Psoas muscle (tissue), 8 donors: Measurements from ENCODE around the gene PFN2. TPM values are rescaled to one million over a fixed set of nuclear protein-coding genes. Genes with fewer than 3 reads are reported as not detected.

Source experiments
- ATAC-seq, 4 donors: fragments of 200-7000 bp; cut with Tn5 transposase; one replicate each; pipeline ENCODE4 v1.9.1; 2020; ENCODE audit warnings: moderate library complexity in 3 of 4, mild to moderate bottlenecking in 2 of 4
- DNase-seq, 2 donors: peaks; one replicate each; pipeline ENCODE4 v3.0.0-alpha.2; 2020
- H3K27ac ChIP-seq: fragments of 200-600 bp; one replicate; pipeline ENCODE4 v1.8.0; 2022
- H3K27me3 ChIP-seq, 3 donors: fragments of 200-600 bp in 1 of 3; one replicate each; pipeline versions ENCODE4 v1.6.1 to v1.8.0; 2013 to 2022; ENCODE audit warnings: low read length in 2 of 3, mild to moderate bottlenecking in 2 of 3, moderate library complexity in 1 of 3; ENCODE audit not compliant: insufficient read depth in 3 of 3
- H3K36me3 ChIP-seq, 2 donors: fragments of 200-600 bp in 1 of 2; one replicate each; pipeline versions ENCODE4 v1.6.1 to v1.8.0; 2013 to 2022; ENCODE audit warnings: low read depth in 1 of 2, mild to moderate bottlenecking in 1 of 2, moderate library complexity in 1 of 2; ENCODE audit not compliant: insufficient read depth in 1 of 2
- H3K4me1 ChIP-seq: fragments of 200-600 bp; one replicate; pipeline ENCODE4 v1.8.0; 2022
- H3K4me3 ChIP-seq: fragments of 200-600 bp; one replicate; pipeline ENCODE4 v1.8.0; 2022; ENCODE audit warnings: mild to moderate bottlenecking
- H3K9me3 ChIP-seq: fragments of 200-600 bp; one replicate; pipeline ENCODE4 v1.8.0; 2022
- WGBS, 3 donors: extraction: QIAGEN DNeasy Blood & Tissue Kit; methylation state at CpG; one replicate each; pipeline versions ENCODE4 v1.1.6 to v1.1.7; 2013; 5-methylcytosine and 5-hydroxymethylcytosine counted together
- intact Hi-C, 2 donors: fragments of 100-400 bp; cut with DNase I; formaldehyde crosslinking; loops; one replicate each; pipeline versions ENCODE4 v1.11.0 to v1.14.2; 2022
- polyA plus RNA-seq, 3 donors: library from polyadenylated mRNA; stranded (reverse); fragments of 200-250 nt; gene quantifications; one replicate each; pipeline ENCODE4 v1.2.3, GENCODE V29; 2013
- total RNA-seq, 4 donors: library from RNA; stranded (reverse); fragmentation: NEBNext Ultra II Directional in 2 of 4; extraction: Animal tissue kit (Norgen Biotek cat#: 25700) in 2 of 4; gene quantifications; one replicate each; pipeline versions ENCODE4 v1.2.1 to v1.2.4, GENCODE V29; 2021 to 2023
- TF ChIP-seq, protein P1 (sequence below): fragments of 200-600 bp; IDR thresholded peaks from one replicate; pipeline ENCODE4 v1.8.0; 2022; ENCODE audit warnings: antibody characterized with exemption
- donor health status: healthy with polysubstance abuse.
- donor health status: DM: no; HTN: no; CAD: no; lungs with moderate emphysema.
- donor health status: Bipolar disorder and iron deficiency.
- donor health status: healthy.
- donor health status: DM: yes; HTN: yes; CAD: no.
- donor health status: DM: no; HTN: no; CAD: no.
- donor health status: DM: no; HTN: no; CAD: no.
- donor health status: DM: yes; HTN: yes; CAD: no.

The PFN2 gene
- total and polyA plus RNA-seq, 7 donors, result 167 to 363 (median 309) TPM

DNA sequence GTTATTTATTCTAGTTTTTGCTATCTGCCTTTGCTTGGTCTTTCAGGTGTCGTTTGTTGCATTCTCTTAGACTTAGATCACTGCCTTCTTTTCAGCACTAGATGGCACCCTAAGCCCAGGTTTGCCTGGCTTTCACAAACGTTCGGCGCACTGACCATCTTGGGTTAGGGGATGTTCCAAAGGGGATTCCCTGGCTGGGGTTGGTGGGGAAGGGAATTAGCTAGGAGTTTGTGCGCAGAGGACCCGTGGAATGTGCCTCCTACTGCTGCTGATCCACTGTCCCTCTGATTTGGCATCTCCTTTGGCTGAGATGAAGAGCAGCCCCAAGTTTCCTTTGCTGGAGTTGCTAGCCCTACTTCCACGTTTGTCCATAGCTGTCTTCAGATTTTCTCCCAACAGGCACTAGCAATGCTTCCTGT lies 33.9 kb downstream of the PFN2 start:
- H3K27me3 ChIP-seq, result no peaks in the 10 kb centered on the region
- no peaks in the 10 kb centered on the region for H3K36me3 ChIP-seq
- WGBS, 3 donors, result 14 to 28% (median 23%) methylated on average over 7 of the region's 7 CpGs
- no peak overlapping the region for H3K27ac ChIP-seq
- DNase-seq (no peak), ATAC-seq (peak; percentile 81 to 88 (median 86))
- H3K4me3 ChIP-seq, result peak overlapping the region; percentile 31
- H3K4me1 ChIP-seq, result peaks cover 8% of the 10 kb centered on the region
- no peaks in the 10 kb centered on the region for H3K9me3 ChIP-seq
- intact Hi-C loops, result loop anchor here (2.0 to 10.0 kb wide), 3 partner anchors 284 to 558 kb away; no protein-coding TSS in a partner anchor
- TF ChIP-seq, protein P1, sequence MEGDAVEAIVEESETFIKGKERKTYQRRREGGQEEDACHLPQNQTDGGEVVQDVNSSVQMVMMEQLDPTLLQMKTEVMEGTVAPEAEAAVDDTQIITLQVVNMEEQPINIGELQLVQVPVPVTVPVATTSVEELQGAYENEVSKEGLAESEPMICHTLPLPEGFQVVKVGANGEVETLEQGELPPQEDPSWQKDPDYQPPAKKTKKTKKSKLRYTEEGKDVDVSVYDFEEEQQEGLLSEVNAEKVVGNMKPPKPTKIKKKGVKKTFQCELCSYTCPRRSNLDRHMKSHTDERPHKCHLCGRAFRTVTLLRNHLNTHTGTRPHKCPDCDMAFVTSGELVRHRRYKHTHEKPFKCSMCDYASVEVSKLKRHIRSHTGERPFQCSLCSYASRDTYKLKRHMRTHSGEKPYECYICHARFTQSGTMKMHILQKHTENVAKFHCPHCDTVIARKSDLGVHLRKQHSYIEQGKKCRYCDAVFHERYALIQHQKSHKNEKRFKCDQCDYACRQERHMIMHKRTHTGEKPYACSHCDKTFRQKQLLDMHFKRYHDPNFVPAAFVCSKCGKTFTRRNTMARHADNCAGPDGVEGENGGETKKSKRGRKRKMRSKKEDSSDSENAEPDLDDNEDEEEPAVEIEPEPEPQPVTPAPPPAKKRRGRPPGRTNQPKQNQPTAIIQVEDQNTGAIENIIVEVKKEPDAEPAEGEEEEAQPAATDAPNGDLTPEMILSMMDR, result peak; percentile 79

DNA sequence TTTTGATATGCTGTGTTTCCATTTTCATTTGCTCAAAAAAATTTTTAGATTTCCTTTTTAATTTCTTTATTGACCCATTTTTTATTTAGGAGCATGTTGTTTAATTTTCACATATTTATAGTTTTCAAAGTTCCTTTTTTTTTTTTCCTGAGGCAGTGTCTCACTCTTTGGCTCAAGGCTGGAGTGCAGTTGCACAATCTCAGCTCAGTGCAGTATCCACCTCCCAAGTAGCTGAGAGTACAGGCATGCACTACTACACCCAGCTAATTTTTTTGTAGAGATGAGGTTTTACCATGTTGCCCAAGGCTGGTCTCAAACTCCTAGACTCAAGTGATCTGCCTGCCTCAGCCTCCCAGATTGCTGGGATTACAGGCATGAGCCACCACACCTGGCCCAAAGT lies 36.2 kb downstream of the PFN2 start:
- intact Hi-C loops, result loop anchor here in 1 of 2 donors (10.0 kb wide), 1 partner anchor 560 kb away; no protein-coding TSS in a partner anchor
- DNase-seq (peak in 1 of 2 donors; percentile 40), ATAC-seq (peak in 3 of 4 donors; percentile 74 to 78 (median 75))
- H3K4me1 ChIP-seq, result peaks cover 8% of the 10 kb centered on the region
- no peak overlapping the region for H3K27ac ChIP-seq
- H3K27me3 ChIP-seq, result no peaks in the 10 kb centered on the region
- H3K4me3 ChIP-seq, result no peak overlapping the region
- H3K36me3 ChIP-seq, result no peaks in the 10 kb centered on the region
- H3K9me3 ChIP-seq, result no peaks in the 10 kb centered on the region
- TF ChIP-seq, protein P1, result no peak

DNA sequence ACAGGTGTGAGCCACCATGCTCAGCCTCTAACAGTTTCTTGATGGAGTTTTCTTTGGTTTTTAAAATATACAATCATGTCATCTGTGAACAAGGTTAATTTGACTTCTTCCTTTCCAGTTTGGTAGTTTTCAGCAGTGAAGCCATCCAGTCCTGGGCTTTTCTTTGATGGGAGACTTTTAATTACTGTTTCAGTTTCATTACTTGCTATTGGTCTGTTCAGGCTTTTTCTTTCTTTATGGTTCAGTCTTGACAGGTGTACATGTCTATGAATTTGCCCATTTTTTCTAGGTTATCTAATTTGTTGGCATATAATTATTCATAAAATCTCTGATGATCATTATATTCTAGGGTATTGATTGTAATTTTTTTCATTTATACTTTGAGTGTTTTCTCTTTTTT lies 36.8 kb downstream of the PFN2 start:
- no peak for ATAC-seq
- intact Hi-C loops, result loop anchor here in 1 of 2 donors (10.0 kb wide), 1 partner anchor 561 kb away; no protein-coding TSS in a partner anchor

DNA sequence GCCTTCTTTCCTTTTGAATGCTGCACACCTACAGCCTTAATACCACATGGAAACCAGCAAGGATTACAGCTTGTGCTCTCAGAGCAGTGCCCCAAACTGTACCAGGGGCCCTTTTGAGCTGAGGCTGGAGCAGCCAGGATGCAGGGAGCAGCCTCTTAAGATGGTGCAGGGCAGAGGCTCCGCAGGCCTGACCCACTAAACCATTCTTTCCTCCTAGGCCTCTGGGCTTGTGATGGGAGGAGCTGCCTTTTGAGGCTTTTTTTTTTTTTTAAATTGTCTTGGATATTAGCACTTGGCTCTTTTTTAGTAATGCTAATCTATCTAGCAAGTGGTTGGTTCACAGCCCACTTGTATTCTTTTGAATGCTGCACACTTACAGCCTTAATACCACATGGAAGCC lies 37.7 kb downstream of the PFN2 start:
- Histone ChIP-seq H3K4me3 (no peak overlapping the region), H3K27me3 (no peaks in the 10 kb centered on the region), H3K9me3 (peaks cover 4% of the 10 kb centered on the region), H3K27ac (no peak overlapping the region), H3K4me1 (peaks cover 8% of the 10 kb centered on the region), H3K36me3 (no peaks in the 10 kb centered on the region)
- intact Hi-C loops, result loop anchor here in 1 of 2 donors (10.0 kb wide), 1 partner anchor 562 kb away; no protein-coding TSS in a partner anchor
- 94 to 100% (median 98%) methylated on average over 1 of the region's 1 CpG for WGBS, 3 donors
- ATAC-seq (peak in 1 of 4 donors; percentile 19), DNase-seq (no peak)
- TF ChIP-seq, protein P1, result no peak

More for the DNA sequence above, 36.8 kb downstream of the PFN2 start:
- no peak for DNase-seq
- Histone ChIP-seq H3K36me3 (no peaks in the 10 kb centered on the region), H3K4me1 (peaks cover 8% of the 10 kb centered on the region), H3K4me3 (no peak overlapping the region), H3K27ac (no peak overlapping the region), H3K27me3 (no peaks in the 10 kb centered on the region), H3K9me3 (peaks cover under 1% of the 10 kb centered on the region)
- TF ChIP-seq, protein P1, result no peak

DNA sequence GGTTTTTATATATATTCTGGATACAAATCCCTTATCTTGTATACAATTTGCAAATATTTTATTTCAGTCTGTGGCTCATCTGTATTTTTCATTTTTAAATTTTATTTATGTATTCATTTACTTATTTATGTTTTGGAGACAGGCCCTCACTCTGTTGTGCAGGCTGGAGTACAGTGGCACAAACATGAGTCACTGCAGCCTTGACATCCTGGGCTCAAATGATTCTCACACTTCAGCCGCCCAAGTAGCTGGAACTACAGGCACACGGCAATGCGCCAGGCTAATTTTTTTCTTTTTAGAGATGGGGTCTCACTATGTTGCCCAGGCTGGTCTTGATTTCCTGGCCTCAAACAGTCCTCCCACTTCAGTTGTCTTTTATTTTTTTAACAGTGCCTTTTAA lies 50.6 kb downstream of the PFN2 start:
- H3K4me1 ChIP-seq, result no peaks in the 10 kb centered on the region
- DNase-seq (no peak), ATAC-seq (peak in 1 of 4 donors; percentile 60)
- TF ChIP-seq, protein P1, result no peak
- intact Hi-C loops, result no loop called here
- H3K27ac ChIP-seq, result no peak overlapping the region
- no peak overlapping the region for H3K4me3 ChIP-seq
- H3K36me3 ChIP-seq, result peaks cover 0 to 30% of the 10 kb centered on the region in 2 donors
- no peaks in the 10 kb centered on the region for H3K9me3 ChIP-seq
- no peaks in the 10 kb centered on the region for H3K27me3 ChIP-seq
- WGBS, 3 donors, result 95 to 97% (median 96%) methylated on average over 3 of the region's 3 CpGs
